Neural cell (in vitro differentiated cells): Measurements from ENCODE around the gene ARHGEF4.

ENCODE experiments used
- EZH2 ChIP-seq: fragments of 200-600, 300-800 bp; shearing (Covaris generic), sonication (generic); IDR thresholded peaks from 2 replicates; pipeline ENCODE4 v1.6.1; 2014; ENCODE audit warnings: antibody characterized with exemption, low read length, borderline replicate concordance, mild to moderate bottlenecking; ENCODE audit not compliant: insufficient read depth, poor library complexity, severe bottlenecking
- MXI1 ChIP-seq: fragments of 450-650 bp; conservative IDR thresholded peaks from 2 replicates; pipeline ENCODE4 v1.6.1; 2014; ENCODE audit warnings: antibody characterized with exemption, mild to moderate bottlenecking; ENCODE audit not compliant: poor library complexity, severe bottlenecking
- RAD21 ChIP-seq: fragments of 450-650 bp; conservative IDR thresholded peaks from 2 replicates; pipeline ENCODE4 v1.6.1; 2014; ENCODE audit warnings: antibody characterized with exemption, mild to moderate bottlenecking, moderate library complexity
- SMC3 ChIP-seq: fragments of 450-650 bp; conservative IDR thresholded peaks from 2 replicates; pipeline ENCODE4 v1.6.1; 2014; ENCODE audit warnings: antibody characterized with exemption, mild to moderate bottlenecking, moderate library complexity; ENCODE audit not compliant: poor library complexity
- TF ChIP-seq, protein P1 (sequence below): fragments of 450-650 bp; IDR thresholded peaks from 2 replicates; pipeline ENCODE4 v1.5.1; 2014; ENCODE audit warnings: antibody characterized with exemption, mild to moderate bottlenecking, moderate library complexity; ENCODE audit not compliant: poor library complexity, severe bottlenecking
- TF ChIP-seq, protein P2 (sequence below): IDR thresholded peaks from 2 replicates; pipeline ENCODE4 v1.6.1; 2012; ENCODE audit warnings: borderline replicate concordance

DNA sequence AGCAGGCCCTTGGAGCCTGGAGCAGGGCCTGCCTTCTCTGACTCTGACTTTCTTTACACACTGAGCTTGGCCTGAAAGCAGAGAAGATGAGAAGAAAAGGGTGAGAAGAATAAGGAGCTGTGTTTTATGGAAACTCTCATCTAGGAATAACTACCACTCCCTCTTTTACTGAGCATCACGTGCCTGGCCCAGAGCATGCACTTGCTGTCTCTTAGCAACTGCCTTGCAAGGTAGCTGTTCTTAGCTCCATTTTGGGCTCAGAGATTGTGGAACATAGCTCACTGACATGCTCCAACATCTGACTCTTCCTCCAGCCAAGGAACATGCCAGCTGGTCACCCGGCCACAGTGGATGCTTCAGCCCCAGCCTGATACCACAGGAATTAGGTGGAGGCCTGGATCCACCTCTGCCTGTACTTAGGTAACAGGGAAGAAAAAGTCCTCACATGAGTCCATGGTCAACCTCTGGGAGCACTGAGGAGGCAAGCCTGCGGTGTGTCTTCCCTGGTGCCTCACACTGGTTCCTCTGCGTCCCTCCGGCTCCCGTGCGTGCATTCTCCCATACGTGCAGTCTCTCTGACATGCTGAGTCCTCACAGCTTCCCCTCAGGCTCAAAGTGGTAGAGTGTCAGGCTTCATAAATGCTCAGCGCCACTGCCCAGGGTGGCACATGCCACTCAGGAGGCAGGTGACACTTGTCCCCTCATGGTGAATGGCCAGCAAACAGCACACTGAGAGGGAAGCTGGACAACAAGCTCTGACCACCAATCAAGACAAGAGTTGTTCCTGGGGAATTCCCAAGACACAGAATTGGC is 45.7 kb upstream of the ARHGEF4 start:
- TF ChIP-seq, protein P1, sequence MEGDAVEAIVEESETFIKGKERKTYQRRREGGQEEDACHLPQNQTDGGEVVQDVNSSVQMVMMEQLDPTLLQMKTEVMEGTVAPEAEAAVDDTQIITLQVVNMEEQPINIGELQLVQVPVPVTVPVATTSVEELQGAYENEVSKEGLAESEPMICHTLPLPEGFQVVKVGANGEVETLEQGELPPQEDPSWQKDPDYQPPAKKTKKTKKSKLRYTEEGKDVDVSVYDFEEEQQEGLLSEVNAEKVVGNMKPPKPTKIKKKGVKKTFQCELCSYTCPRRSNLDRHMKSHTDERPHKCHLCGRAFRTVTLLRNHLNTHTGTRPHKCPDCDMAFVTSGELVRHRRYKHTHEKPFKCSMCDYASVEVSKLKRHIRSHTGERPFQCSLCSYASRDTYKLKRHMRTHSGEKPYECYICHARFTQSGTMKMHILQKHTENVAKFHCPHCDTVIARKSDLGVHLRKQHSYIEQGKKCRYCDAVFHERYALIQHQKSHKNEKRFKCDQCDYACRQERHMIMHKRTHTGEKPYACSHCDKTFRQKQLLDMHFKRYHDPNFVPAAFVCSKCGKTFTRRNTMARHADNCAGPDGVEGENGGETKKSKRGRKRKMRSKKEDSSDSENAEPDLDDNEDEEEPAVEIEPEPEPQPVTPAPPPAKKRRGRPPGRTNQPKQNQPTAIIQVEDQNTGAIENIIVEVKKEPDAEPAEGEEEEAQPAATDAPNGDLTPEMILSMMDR = no peak
- TF ChIP-seq EZH2 = no peak
- TF ChIP-seq RAD21 = no peak
- no peak for TF ChIP-seq MXI1
- TF ChIP-seq SMC3 = no peak
- TF ChIP-seq, protein P2, sequence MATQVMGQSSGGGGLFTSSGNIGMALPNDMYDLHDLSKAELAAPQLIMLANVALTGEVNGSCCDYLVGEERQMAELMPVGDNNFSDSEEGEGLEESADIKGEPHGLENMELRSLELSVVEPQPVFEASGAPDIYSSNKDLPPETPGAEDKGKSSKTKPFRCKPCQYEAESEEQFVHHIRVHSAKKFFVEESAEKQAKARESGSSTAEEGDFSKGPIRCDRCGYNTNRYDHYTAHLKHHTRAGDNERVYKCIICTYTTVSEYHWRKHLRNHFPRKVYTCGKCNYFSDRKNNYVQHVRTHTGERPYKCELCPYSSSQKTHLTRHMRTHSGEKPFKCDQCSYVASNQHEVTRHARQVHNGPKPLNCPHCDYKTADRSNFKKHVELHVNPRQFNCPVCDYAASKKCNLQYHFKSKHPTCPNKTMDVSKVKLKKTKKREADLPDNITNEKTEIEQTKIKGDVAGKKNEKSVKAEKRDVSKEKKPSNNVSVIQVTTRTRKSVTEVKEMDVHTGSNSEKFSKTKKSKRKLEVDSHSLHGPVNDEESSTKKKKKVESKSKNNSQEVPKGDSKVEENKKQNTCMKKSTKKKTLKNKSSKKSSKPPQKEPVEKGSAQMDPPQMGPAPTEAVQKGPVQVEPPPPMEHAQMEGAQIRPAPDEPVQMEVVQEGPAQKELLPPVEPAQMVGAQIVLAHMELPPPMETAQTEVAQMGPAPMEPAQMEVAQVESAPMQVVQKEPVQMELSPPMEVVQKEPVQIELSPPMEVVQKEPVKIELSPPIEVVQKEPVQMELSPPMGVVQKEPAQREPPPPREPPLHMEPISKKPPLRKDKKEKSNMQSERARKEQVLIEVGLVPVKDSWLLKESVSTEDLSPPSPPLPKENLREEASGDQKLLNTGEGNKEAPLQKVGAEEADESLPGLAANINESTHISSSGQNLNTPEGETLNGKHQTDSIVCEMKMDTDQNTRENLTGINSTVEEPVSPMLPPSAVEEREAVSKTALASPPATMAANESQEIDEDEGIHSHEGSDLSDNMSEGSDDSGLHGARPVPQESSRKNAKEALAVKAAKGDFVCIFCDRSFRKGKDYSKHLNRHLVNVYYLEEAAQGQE = no peak
